Raji (cell line): ENCODE measurements around the gene CAPN10.

Source experiments
- POLR2A ChIP-seq: IDR thresholded peaks from 2 replicates; pipeline ENCODE4 v1.6.1; 2011; ENCODE audit warnings: low read depth, low read length, control low read depth; ENCODE audit not compliant: insufficient read depth

The CAPN10 gene

GRCh38 chr2:240589850-240590525 is 3.5 kb downstream of the CAPN10 start:
- TF ChIP-seq POLR2A: no peak

GRCh38 chr2:240590681-240591111 is 4.2 kb downstream of the CAPN10 start:
- TF ChIP-seq POLR2A: no peak

GRCh38 chr2:240591226-240591625 is 4.7 kb downstream of the CAPN10 start:
- TF ChIP-seq POLR2A: no peak

GRCh38 chr2:240591784-240592183 is 5.2 kb downstream of the CAPN10 start:
- TF ChIP-seq POLR2A: no peak

GRCh38 chr2:240593026-240593702 is 6.6 kb downstream of the CAPN10 start:
- no peak for TF ChIP-seq POLR2A

- TF ChIP-seq POLR2A: no peak
Observed at GRCh38 chr2:240593703-240594451, 7.3 kb downstream of the CAPN10 start.

GRCh38 chr2:240594511-240595380 is 8.2 kb downstream of the CAPN10 start:
- no peak for TF ChIP-seq POLR2A

- no peak for TF ChIP-seq POLR2A
Observed at GRCh38 chr2:240595381-240596079, 9.0 kb downstream of the CAPN10 start.

GRCh38 chr2:240596080-240596460 is 9.5 kb downstream of the CAPN10 start:
- TF ChIP-seq POLR2A: no peak

GRCh38 chr2:240596491-240596931 is 10.0 kb downstream of the CAPN10 start:
- TF ChIP-seq POLR2A: no peak

- TF ChIP-seq POLR2A: no peak
Observed at GRCh38 chr2:240597054-240597418, 10.5 kb downstream of the CAPN10 start.

GRCh38 chr2:240597419-240598181 is 11.1 kb downstream of the CAPN10 start:
- no peak for TF ChIP-seq POLR2A

GRCh38 chr2:240598311-240598911 is 11.9 kb downstream of the CAPN10 start:
- TF ChIP-seq POLR2A: no peak
